ENCODE measurements around the gene NDUFV3. TPM values are rescaled to one million over a fixed set of nuclear protein-coding genes. Genes with fewer than 3 reads are reported as not detected.

NDUFV3 gene
- total and polyA plus RNA-seq, 2 of the 8 experiments (the other 6 are each of a cell fraction or from before 2014, with no cell fraction given): 17.0 to 44.4 TPM

DNA sequence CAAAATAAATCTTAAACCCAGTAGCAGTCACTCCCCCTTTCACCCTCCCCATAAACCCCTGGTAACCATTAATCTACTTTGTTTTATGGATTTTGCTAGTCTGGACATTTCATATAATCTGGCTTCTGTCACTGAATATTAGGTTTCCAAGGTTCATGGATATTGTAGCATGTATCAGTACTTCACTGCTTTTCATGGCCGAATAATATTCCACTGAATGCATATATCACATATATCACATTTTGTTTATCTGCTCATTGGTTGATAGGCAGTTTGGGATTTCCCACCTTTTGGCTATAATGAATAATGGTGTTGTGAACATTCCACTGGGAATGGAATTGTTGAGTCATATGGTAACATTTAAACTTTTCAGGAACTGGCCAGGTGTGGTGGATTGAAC, 9.2 kb upstream of the NDUFV3 start:
- H3K9me3 ChIP-seq (ENCODE audit: insufficient read depth in 2 of 2, low read depth in 1 of 2, low read length in 1 of 2): no peaks in the 10 kb centered on the region
- H3K36me3 ChIP-seq (ENCODE audit: control insufficient read depth in 2 of 4, insufficient read depth in 4 of 4, low read length in 3 of 4): no peaks in the 10 kb centered on the region
- H3K79me1 ChIP-seq (ENCODE audit: low read depth, low read length): 0 out of 2 replicates have a peak, but pooled peaks cover 2% of the 10 kb centered on the region
- peaks cover 5% of the 10 kb centered on the region for H3K23me2 ChIP-seq (ENCODE audit: low read depth, low read length)
- H3K4me3 ChIP-seq (ENCODE audit: extremely low read depth in 1 of 4, insufficient read depth in 2 of 4, low read depth in 3 of 4, low read length in 4 of 4): no peak overlapping the region
- no peak overlapping the region for H2BK120ac ChIP-seq (replicated peaks; ENCODE audit: low read depth, low read length)
- no peaks in the 10 kb centered on the region for H3K4me1 ChIP-seq (replicated peaks in 1 of 4; ENCODE audit: control insufficient read depth in 3 of 4, insufficient read depth in 4 of 4, low read length in 3 of 4)
- H4K8ac ChIP-seq (ENCODE audit: extremely low read depth, insufficient read depth, low read length): no peak overlapping the region
- no peak overlapping the region for H2BK12ac ChIP-seq (ENCODE audit: low read depth, low read length)
- H3K14ac ChIP-seq (ENCODE audit: insufficient read length): no peak overlapping the region
- H3K4me2 ChIP-seq (ENCODE audit: insufficient read depth in 1 of 2, low read depth in 2 of 2, low read length in 2 of 2): no peak overlapping the region
- H2BK15ac ChIP-seq (ENCODE audit: low read length): no peak overlapping the region
- FAIRE-seq: no peak
- no peak overlapping the region for H2BK20ac ChIP-seq (ENCODE audit: low read length)
- peaks cover 7 to 12% of the 10 kb centered on the region in 2 experiments; a peak in 3 of 4 replicates for H3K79me2 ChIP-seq (ENCODE audit: control insufficient read depth in 1 of 2, insufficient read depth in 2 of 2, low read length in 2 of 2)
- no peak for DNase-seq (ENCODE audit: low read depth in 1 of 2, low spot score in 2 of 2)
- WGBS, 2 experiments (ENCODE audit: extremely low coverage in 1 of 2, insufficient coverage in 1 of 2, insufficient read length in 1 of 2, insufficient replicate concordance in 2 of 2, low coverage in 1 of 2, low lambda C conversion rate in 2 of 2, missing lambda C conversion rate in 1 of 2): 100% methylated on average over 1 of the region's 1 CpG; no CpG with 5 or more reads in 1 of the 2 experiments
- H2AK5ac ChIP-seq (ENCODE audit: low read depth, low read length): no peak overlapping the region
- no peak overlapping the region for H3K9ac ChIP-seq (replicated peaks in 1 of 4; ENCODE audit: extremely low read depth in 1 of 4, low read depth in 3 of 4, low read length in 3 of 4)
- no peaks in the 10 kb centered on the region for H3K27me3 ChIP-seq (replicated peaks in 1 of 4; ENCODE audit: control insufficient read depth in 3 of 4, extremely low read depth in 1 of 4, insufficient read depth in 3 of 4, low read length in 3 of 4)
- ChIA-PET POLR2A (ENCODE audit: partially characterized antibody) (interaction anchor here (1.6 kb wide), 1 partner anchor 9 kb away, joined by 7 read pairs; the partner anchor contains the start of gene NDUFV3), CTCF (ENCODE audit: partially characterized antibody) (no interaction called here)
- no peaks in the 10 kb centered on the region for H4K20me1 ChIP-seq (replicated peaks in 1 of 2; ENCODE audit: control insufficient read depth in 1 of 2, insufficient read depth in 2 of 2, low read length in 2 of 2)
- H3K27ac ChIP-seq (ENCODE audit: low read depth, low read length): no peak overlapping the region
- H3K4ac ChIP-seq (replicated peaks; ENCODE audit: insufficient read length, low read depth, low read length): no peak overlapping the region
- no peak overlapping the region for H3K18ac ChIP-seq (ENCODE audit: extremely low read depth, low read length)
- no peak overlapping the region for H3K23ac ChIP-seq (ENCODE audit: insufficient read length)
- H4K5ac ChIP-seq (ENCODE audit: insufficient read length, low read depth, low read length): no peak overlapping the region
- H2AFZ ChIP-seq (ENCODE audit: low read length): no peak overlapping the region
- H2BK5ac ChIP-seq (ENCODE audit: low read depth, low read length): no peak overlapping the region
- no peak for TF ChIP-seq MAFK (IDR thresholded peaks at IDR 0.05; ENCODE audit: low read depth, low read length)
- TF ChIP-seq KDM1A (IDR thresholded peaks at IDR 0.05; ENCODE audit: borderline replicate concordance, low read length): no peak
- no peak for TF ChIP-seq SP1 (IDR thresholded peaks at IDR 0.05; ENCODE audit: low read depth, low read length)
- TF ChIP-seq JUN (IDR thresholded peaks at IDR 0.05; ENCODE audit: low read depth, low read length): no peak
- TF ChIP-seq FOSL1 (IDR thresholded peaks at IDR 0.05; ENCODE audit: insufficient read depth, low read depth, low read length): no peak
- TF ChIP-seq RBBP5 (IDR thresholded peaks at IDR 0.05; ENCODE audit: borderline replicate concordance, low read depth, low read length): no peak
- no peak for TF ChIP-seq SIN3A (conservative IDR thresholded peaks at IDR 0.05 in 1 of 2, IDR thresholded peaks at IDR 0.05 in 1 of 2; ENCODE audit: low read depth in 1 of 2, low read length in 2 of 2)
- TF ChIP-seq BACH1 (IDR thresholded peaks at IDR 0.05; ENCODE audit: low read length): no peak
- no peak for TF ChIP-seq TAF7 (optimal IDR thresholded peaks at IDR 0.05; ENCODE audit: borderline replicate concordance, low read depth, low read length)
- no peak for TF ChIP-seq ASH2L (IDR thresholded peaks at IDR 0.05; ENCODE audit: low read length)
- TF ChIP-seq, protein P1, sequence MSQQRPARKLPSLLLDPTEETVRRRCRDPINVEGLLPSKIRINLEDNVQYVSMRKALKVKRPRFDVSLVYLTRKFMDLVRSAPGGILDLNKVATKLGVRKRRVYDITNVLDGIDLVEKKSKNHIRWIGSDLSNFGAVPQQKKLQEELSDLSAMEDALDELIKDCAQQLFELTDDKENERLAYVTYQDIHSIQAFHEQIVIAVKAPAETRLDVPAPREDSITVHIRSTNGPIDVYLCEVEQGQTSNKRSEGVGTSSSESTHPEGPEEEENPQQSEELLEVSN (IDR thresholded peaks at IDR 0.05): no peak
- no peak for TF ChIP-seq SIRT6 (IDR thresholded peaks at IDR 0.05; ENCODE audit: low read length)
- TF ChIP-seq POLR2AphosphoS5 (IDR thresholded peaks at IDR 0.05; ENCODE audit: low read depth, low read length): no peak
- no peak overlapping the region for H4K91ac ChIP-seq (replicated peaks; ENCODE audit: insufficient read length, low read length)
- H3K56ac ChIP-seq (replicated peaks; ENCODE audit: insufficient read length, low read depth, low read length): no peak overlapping the region

Measured in H1 (cell line).